Epithelial cell of proximal tubule (primary cell): ENCODE data around the gene PCMT1. TPM values are rescaled to one million over a fixed set of nuclear protein-coding genes. Genes with fewer than 3 reads are reported as not detected.

Experiments used
- DNase-seq: peaks from one replicate; pipeline ENCODE4 v3.0.0-alpha.2; 2011; ENCODE audit warnings: low read depth
- H3K4me3 ChIP-seq: 2 replicates; pipeline ENCODE4 v1.5.1; 2011; ENCODE audit warnings: low read depth, mild to moderate bottlenecking, low read length
- CTCF ChIP-seq: conservative IDR thresholded peaks from 2 replicates; pipeline ENCODE4 v1.5.1; 2012; ENCODE audit warnings: low read depth, mild to moderate bottlenecking, low read length
- total RNA-seq: library from RNA; depleted of rRNA; stranded (reverse); fragments of >200 nt; gene quantifications from 2 replicates; pipeline ENCODE4 v1.2.3, GENCODE V29; 2015

Gene PCMT1
- total RNA-seq, 1 donor from 2014 or later, result 110 TPM

GRCh38 chr6:149777624-149778023, 28.1 kb downstream of the PCMT1 start:
- no peak for DNase-seq
- H3K4me3 ChIP-seq, result no peak overlapping the region
- no peak for TF ChIP-seq CTCF

GRCh38 chr6:149779644-149779963, 30.1 kb downstream of the PCMT1 start:
- DNase-seq, result no peak
- TF ChIP-seq CTCF, result no peak
- no peak overlapping the region for H3K4me3 ChIP-seq

- TF ChIP-seq CTCF, result no peak
- no peak overlapping the region for H3K4me3 ChIP-seq
- no peak for DNase-seq
Measured at GRCh38 chr6:149781715-149782114, 32.2 kb downstream of the PCMT1 start.

- no peak for TF ChIP-seq CTCF
Measured at GRCh38 chr6:149782337-149782736, 32.8 kb downstream of the PCMT1 start.

GRCh38 chr6:149783551-149783950, 34.0 kb downstream of the PCMT1 start:
- no peak for DNase-seq
- TF ChIP-seq CTCF, result no peak
- H3K4me3 ChIP-seq, result no peak overlapping the region

More at GRCh38 chr6:149782337-149782736, 32.8 kb downstream of the PCMT1 start:
- H3K4me3 ChIP-seq, result no peak overlapping the region
- DNase-seq, result no peak

GRCh38 chr6:149806127-149806526, 56.6 kb downstream of the PCMT1 start:
- H3K4me3 ChIP-seq, result no peak overlapping the region
- DNase-seq, result no peak
- TF ChIP-seq CTCF, result no peak

- no peak for DNase-seq
- TF ChIP-seq CTCF, result no peak
- H3K4me3 ChIP-seq, result no peak overlapping the region
Measured at GRCh38 chr6:149809798-149810197, 60.3 kb downstream of the PCMT1 start.
